GM18498 (cell line): ENCODE data around the gene GAA.

Experiments used
- ATAC-seq: cut with Tn5 transposase; IDR thresholded peaks from one replicate; pipeline ENCODE4 v1.9.1; 2021; ENCODE audit warnings: mild to moderate bottlenecking, moderate library complexity; ENCODE audit not compliant: unreplicated experiment

The GAA gene

GRCh38 chr17:80115159-80115558, 13.8 kb downstream of the GAA start:
- ATAC-seq: no peak

- ATAC-seq: no peak
These were observed 15.0 kb downstream of the GAA start for GRCh38 chr17:80116276-80116920.

- no peak for ATAC-seq
These were observed 15.6 kb downstream of the GAA start for GRCh38 chr17:80116921-80117380.

GRCh38 chr17:80117491-80118401, 16.4 kb downstream of the GAA start:
- ATAC-seq: no peak

- ATAC-seq: no peak
These were observed 17.4 kb downstream of the GAA start for GRCh38 chr17:80118601-80119270.

GRCh38 chr17:80119271-80119791, 17.9 kb downstream of the GAA start:
- ATAC-seq: no peak

GRCh38 chr17:80119839-80120238, 18.5 kb downstream of the GAA start:
- no peak for ATAC-seq

- no peak for ATAC-seq
These were observed 20.7 kb downstream of the GAA start for GRCh38 chr17:80122026-80122575.

GRCh38 chr17:80122926-80123505, 21.6 kb downstream of the GAA start:
- no peak for ATAC-seq

GRCh38 chr17:80123791-80124190, 22.4 kb downstream of the GAA start:
- ATAC-seq: no peak

GRCh38 chr17:80124351-80124981, 23.1 kb downstream of the GAA start:
- ATAC-seq: no peak

GRCh38 chr17:80125656-80126448, 24.5 kb downstream of the GAA start:
- no peak for ATAC-seq

GRCh38 chr17:80126449-80126715, 25.0 kb downstream of the GAA start:
- ATAC-seq: no peak

GRCh38 chr17:80129006-80129565, 27.7 kb downstream of the GAA start:
- no peak for ATAC-seq

GRCh38 chr17:80130992-80131391, 29.6 kb downstream of the GAA start:
- ATAC-seq: no peak

- ATAC-seq: no peak
These were observed 31.7 kb downstream of the GAA start for GRCh38 chr17:80132906-80133625.

- ATAC-seq: no peak
These were observed 32.2 kb downstream of the GAA start for GRCh38 chr17:80133626-80133970.

- ATAC-seq: no peak
These were observed 35.8 kb downstream of the GAA start for GRCh38 chr17:80137131-80137530.
